Stimulated activated CD8-positive, alpha-beta memory T cell treated with anti-CD3 and anti-CD28 coated beads, Interleukin-12 subunit alpha, Interleukin-12 subunit beta, amount 100 ng/mL, for 4 hours (primary cell): ENCODE data around the gene WIF1.

Source experiments
- DNase-seq: peaks from one replicate; pipeline ENCODE4 v3.0.0-alpha.2; 2020; ENCODE audit warnings: low read depth

Gene WIF1

DNA sequence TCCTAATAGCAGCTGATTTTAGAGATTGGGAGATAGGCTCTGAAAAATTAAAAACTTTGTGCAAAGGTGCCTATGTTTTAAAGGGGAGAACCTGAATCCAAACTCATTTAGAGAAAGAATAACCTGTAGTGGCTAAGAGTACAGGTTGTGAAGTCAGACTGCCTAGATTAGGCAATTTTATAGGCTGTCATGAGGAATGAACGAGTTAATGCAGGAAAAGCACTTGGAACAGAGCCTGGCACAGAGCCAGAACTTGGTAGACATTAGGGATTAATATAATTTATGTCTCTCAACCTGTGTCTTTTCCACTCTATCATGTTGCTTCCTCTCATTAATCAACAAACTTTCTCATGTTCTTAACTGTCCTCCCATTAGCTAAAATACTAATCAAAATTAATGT is 98.1 kb downstream of the WIF1 start:
- no peak for DNase-seq

DNA sequence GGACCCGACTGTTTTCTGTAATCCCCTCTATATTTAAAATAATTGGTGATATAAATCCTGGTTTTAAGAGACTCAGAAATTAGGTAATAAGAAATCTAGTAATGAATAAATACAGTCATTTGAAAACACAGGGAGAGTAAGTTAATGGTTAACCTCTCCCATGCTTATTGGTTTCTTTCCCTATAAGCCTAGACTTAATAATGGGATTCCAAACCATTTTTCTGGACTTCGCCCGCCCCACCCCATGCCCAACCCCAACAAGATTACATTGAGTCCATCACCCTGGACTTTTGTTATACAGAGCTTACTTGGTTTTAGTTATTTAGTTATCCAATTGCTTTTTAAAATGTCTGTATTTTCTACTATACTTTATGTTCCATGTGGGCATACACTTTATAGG is 98.7 kb downstream of the WIF1 start:
- DNase-seq = no peak

DNA sequence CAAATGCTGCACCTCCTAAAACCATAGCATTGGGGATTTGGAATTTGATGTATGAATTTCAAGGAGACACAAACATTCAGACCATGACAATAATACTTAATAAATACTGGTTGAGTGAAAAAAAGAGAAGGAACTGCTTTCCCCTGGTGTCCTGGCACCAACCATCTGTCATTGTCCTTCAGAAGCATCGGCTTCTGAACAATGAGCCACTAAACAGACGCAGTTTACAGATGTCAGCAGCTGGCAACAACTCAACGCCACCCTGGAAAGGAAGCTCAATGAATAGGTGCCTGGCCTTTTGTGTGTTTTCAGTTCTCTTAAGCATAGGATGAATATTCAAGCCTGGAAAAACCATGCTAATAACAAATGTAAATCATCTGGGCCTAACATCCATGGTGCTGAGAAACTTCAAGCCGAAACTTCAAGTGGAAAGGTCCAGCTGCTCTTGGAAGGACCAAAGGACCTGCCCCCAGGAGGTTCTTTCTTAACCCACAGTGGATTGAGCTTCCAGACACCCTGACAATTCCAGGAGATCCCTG is 101.3 kb downstream of the WIF1 start:
- no peak for DNase-seq

DNA sequence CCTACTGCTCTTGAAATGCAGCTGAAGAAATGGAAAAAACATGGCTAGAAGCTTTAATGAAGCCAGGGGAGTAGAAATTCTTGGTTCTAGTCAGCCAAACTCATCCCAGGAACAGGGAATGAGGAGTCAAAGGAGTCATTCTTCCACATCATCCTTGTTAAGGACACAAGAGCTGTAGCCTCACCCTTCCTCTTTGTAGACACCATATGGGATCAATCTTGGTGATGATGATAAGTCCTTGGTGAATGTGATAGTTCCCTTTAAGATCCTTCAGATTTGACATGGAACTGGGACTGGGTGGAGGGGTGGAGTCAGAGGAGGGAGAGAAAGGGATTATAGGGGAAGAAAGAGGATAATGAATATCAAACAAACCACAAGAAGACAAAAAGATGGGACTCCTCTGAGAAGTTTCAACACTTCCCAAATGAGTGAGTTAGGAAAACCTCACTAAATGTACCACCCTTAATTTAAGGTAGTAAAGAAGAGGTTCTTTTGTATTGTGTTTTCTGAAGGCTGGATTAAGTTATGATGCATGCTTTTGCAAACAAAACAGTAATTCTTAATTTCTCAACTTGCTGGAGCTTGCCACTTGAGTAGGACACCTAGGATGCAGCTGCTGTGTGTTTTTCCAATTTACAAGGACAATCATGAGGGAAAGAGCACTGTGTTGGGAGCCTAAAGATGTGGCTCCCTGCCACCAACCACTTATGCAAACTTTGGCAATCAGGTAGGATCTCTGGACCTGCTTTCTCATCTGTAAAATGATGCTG is 104.0 kb downstream of the WIF1 start:
- DNase-seq = no peak

DNA sequence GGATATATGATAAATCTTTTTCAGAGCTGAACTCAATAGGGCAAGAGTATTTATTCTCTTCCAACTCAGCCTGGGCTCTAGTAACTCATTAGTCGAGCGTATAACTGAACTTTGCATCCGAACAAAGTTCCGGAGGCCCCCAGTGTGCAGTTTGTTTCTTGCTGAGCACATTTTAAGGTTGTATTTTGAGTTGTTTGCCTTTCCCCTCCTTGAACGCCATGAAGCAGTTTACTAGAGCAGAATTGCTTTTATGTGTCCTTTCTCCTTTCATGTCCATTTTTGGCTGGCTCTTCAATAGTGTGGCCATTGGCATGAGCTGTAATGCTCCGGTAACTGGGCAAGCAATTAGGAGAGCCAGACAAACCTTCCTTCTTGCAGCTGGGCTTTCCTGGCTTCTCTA is 105.3 kb downstream of the WIF1 start:
- DNase-seq = no peak

DNA sequence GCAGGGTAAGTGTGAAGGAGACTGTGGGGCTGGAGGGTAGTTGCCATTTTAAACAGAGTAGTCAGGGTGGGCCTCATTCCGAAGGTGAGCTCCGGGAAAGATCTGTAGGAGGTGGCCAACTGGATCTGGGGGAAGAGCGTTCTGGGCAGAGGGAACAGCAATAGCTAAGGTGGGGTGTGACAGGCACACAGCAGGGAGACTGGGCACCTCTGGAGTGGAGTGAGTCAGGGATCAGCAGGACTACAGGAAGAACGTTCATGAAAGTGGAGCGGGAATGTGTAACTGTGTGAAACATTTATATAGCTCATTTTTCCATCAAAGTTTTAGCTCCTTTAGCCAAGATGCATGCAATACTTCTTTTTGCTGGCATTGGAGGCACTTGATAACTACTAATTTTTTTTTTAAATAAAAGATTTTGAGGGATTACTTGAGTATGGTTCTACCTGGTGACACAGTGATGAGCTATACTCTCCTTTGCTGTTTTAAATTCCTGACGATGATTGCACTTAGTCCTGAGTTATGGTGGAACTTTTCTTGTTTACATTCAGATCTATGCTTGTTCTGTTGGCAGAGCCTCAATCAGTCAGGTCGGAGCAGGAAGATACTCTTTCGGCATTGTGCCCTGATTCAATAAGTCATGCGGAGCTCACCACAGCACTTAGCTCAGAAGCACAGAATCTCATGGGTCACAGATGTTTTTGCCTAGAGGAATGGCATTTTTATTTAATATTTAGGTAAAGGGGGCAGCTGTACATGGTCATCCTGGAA is 106.4 kb downstream of the WIF1 start:
- no peak for DNase-seq

DNA sequence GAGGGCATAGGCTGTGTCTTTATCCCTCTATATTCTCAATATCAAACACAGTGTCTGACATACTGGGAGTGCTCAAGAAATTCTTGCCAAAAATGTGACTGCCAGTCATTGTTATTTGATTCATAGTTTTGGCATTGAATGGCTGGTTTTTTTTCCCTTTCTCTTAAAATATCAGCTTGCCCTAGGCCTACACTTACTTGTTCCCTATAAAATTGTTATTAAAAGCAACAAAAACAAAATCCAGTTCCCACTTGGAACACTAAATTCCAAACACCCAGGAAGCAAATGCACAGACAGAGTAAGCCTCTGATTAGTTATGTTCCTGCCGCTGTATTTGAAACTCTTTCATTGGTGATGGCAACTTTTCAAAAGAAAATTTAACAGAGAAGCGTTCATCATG is 110.7 kb downstream of the WIF1 start:
- DNase-seq = no peak

DNA sequence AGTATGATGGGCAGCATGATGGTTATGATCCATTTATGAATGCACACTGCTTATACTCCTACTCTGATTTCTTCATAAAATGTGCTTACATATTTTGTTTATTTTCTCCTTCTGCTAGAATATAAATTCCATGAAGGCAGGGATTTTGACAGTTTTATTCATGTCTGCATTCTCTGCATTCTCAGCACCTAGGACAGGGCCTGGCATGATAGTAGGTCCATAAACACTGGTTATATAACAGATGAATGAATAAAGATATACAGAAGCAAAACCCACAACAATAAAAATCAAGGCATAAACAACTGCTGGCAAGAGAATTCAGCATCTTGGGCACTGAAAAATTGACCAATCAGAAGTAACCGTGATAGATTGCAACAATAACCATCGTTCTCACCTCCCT is 115.4 kb downstream of the WIF1 start:
- no peak for DNase-seq

DNA sequence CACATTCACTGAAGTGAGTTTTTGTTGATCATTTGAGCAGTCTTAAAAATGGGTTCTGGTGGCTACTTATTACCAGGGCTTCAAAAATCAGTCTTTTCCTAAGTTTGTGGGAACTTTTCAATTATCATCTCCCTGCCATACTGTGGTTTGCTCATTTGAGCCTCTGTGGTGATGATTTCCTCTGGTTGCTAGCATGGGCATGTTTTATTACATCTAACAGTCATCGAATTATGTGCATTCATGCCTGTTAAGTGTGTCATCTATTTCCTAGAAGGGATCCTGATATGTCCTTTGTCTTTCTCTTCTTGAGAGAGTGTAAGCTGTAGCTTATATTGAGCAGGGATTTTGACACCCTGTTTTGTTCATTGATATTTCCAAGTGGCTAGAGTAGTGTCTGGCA is 116.8 kb downstream of the WIF1 start:
- no peak for DNase-seq
